CD4-positive, CD25-positive, alpha-beta regulatory T cell (primary cell): ENCODE data around the gene WNT9A. TPM values are rescaled to one million over a fixed set of nuclear protein-coding genes. Genes with fewer than 3 reads are reported as not detected.

Experiments
- ATAC-seq, 2 donors: fragments of 150-1000 bp; cut with Tn5 transposase; one replicate each; pipeline ENCODE4 v1.10.0; 2021; ENCODE audit warnings: low read depth in 2 of 2, moderate number of reproducible peaks in 2 of 2, moderate library complexity in 1 of 2
- DNase-seq, 3 donors: peaks; one replicate each; pipeline versions ENCODE4 v3.0.0 to v3.0.0-alpha.2; 2012 to 2022; ENCODE audit warnings: mixed read lengths in 1 of 3
- H3K27ac ChIP-seq: one replicate; pipeline ENCODE4 v1.7.0; 2013; ENCODE audit warnings: mild to moderate bottlenecking, low read length; ENCODE audit not compliant: insufficient read depth, poor library complexity, severe bottlenecking
- H3K27me3 ChIP-seq: one replicate; pipeline ENCODE4 v1.7.0; 2013; ENCODE audit warnings: low read length; ENCODE audit not compliant: control insufficient read depth, insufficient read depth
- H3K36me3 ChIP-seq: one replicate; pipeline ENCODE4 v1.7.0; 2013; ENCODE audit warnings: mild to moderate bottlenecking, low read length, moderate library complexity; ENCODE audit not compliant: control insufficient read depth, insufficient read depth
- H3K4me1 ChIP-seq: 2 replicates; pipeline ENCODE4 v1.7.0; 2013; ENCODE audit warnings: mild to moderate bottlenecking, low read length; ENCODE audit not compliant: insufficient read depth, control insufficient read depth, poor library complexity, severe bottlenecking
- H3K4me3 ChIP-seq: one replicate; pipeline ENCODE4 v1.7.0; 2013; ENCODE audit warnings: low read depth, mild to moderate bottlenecking, low read length, moderate library complexity
- H3K9me3 ChIP-seq, 2 experiments: 1 replicate in 1 of 2; 2 replicates in 1 of 2; pipeline ENCODE4 v1.7.0; 2013; ENCODE audit warnings: low read length in 2 of 2, mild to moderate bottlenecking in 1 of 2, moderate library complexity in 1 of 2; ENCODE audit not compliant: control insufficient read depth in 2 of 2
- H3K27ac Mint-ChIP-seq, 3 donors: one replicate each; pipeline ENCODE4 v1.8.0; 2020 to 2022; ENCODE audit warnings: mild to moderate bottlenecking in 3 of 3, mixed read lengths in 3 of 3, moderate library complexity in 2 of 3
- H3K27me3 Mint-ChIP-seq: one replicate; pipeline ENCODE4 v1.8.0; 2022; ENCODE audit warnings: mild to moderate bottlenecking, mixed read lengths
- H3K36me3 Mint-ChIP-seq: one replicate; pipeline ENCODE4 v1.8.0; 2020; ENCODE audit warnings: mixed read lengths
- H3K4me1 Mint-ChIP-seq, 4 donors: one replicate each; pipeline ENCODE4 v1.8.0; 2020 to 2022; ENCODE audit warnings: mixed read lengths in 4 of 4, mild to moderate bottlenecking in 1 of 4
- H3K4me3 Mint-ChIP-seq, 4 donors: one replicate each; pipeline ENCODE4 v1.8.0; 2020 to 2022; ENCODE audit warnings: mild to moderate bottlenecking in 4 of 4, mixed read lengths in 4 of 4, moderate library complexity in 3 of 4
- H3K9me3 Mint-ChIP-seq, 7 donors: one replicate each; pipeline ENCODE4 v1.8.0; 2020 to 2022; ENCODE audit warnings: mixed read lengths in 7 of 7, mild to moderate bottlenecking in 3 of 7, moderate library complexity in 2 of 7
- polyA plus RNA-seq, 4 donors: library from polyadenylated mRNA; unstranded; fragments of 300-500 nt; fragmentation: Illumina TruSeq; gene quantifications; one replicate each; pipeline ENCODE4 v1.2.3, GENCODE V29; 2021
- total RNA-seq: library from RNA; stranded (reverse); gene quantifications from one replicate; pipeline ENCODE4 v1.2.3, GENCODE V29; 2022

Gene WNT9A
- total and polyA plus RNA-seq, 5 donors from 2014 or later = 0.20 TPM; not detected in 4

GRCh38 chr1:227961651-227962466 lies 14.1 kb upstream of the WNT9A start:
- H3K4me3 Mint-ChIP-seq = no peak overlapping the region
- Histone ChIP-seq H3K4me3 (no peak overlapping the region), H3K27ac (no peak overlapping the region), H3K27me3 (peaks cover 14% of the 10 kb centered on the region), H3K4me1 (no peaks in the 10 kb centered on the region), H3K9me3 (no peaks in the 10 kb centered on the region), H3K36me3 (no peaks in the 10 kb centered on the region)
- DNase-seq = no peak
- peaks cover 31% of the 10 kb centered on the region for H3K27me3 Mint-ChIP-seq
- peaks cover 0 to 1% (median 0%) of the 10 kb centered on the region in 7 donors for H3K9me3 Mint-ChIP-seq
- no peaks in the 10 kb centered on the region for H3K36me3 Mint-ChIP-seq
- no peak for ATAC-seq
- no peaks in the 10 kb centered on the region for H3K4me1 Mint-ChIP-seq
- no peak overlapping the region for H3K27ac Mint-ChIP-seq

- no peak for DNase-seq
- H3K9me3 ChIP-seq = peaks cover 3 to 5% of the 10 kb centered on the region in 2 experiments
- Mint-ChIP-seq H3K9me3 (peaks cover 0 to 4% (median 0%) of the 10 kb centered on the region in 7 donors), H3K27me3 (peaks cover 56% of the 10 kb centered on the region), H3K36me3 (no peaks in the 10 kb centered on the region), H3K4me3 (no peak overlapping the region), H3K27ac (no peak overlapping the region), H3K4me1 (no peaks in the 10 kb centered on the region)
- H3K27me3 ChIP-seq = peaks cover 28% of the 10 kb centered on the region
- H3K36me3 ChIP-seq = no peaks in the 10 kb centered on the region
- H3K27ac ChIP-seq = no peak overlapping the region
- no peak overlapping the region for H3K4me3 ChIP-seq
- no peaks in the 10 kb centered on the region for H3K4me1 ChIP-seq
- no peak for ATAC-seq
Measured at GRCh38 chr1:227959325-227959860, 11.7 kb upstream of the WNT9A start.

GRCh38 chr1:227958617-227959324 lies 11.0 kb upstream of the WNT9A start:
- DNase-seq (no peak), ATAC-seq (no peak)
- H3K27me3 Mint-ChIP-seq = peaks cover 61% of the 10 kb centered on the region
- no peak overlapping the region for H3K27ac Mint-ChIP-seq
- Histone ChIP-seq H3K4me1 (no peaks in the 10 kb centered on the region), H3K27ac (no peak overlapping the region), H3K9me3 (peaks cover 5 to 6% of the 10 kb centered on the region in 2 experiments), H3K36me3 (no peaks in the 10 kb centered on the region), H3K27me3 (peaks cover 29% of the 10 kb centered on the region), H3K4me3 (no peak overlapping the region)
- no peaks in the 10 kb centered on the region for H3K4me1 Mint-ChIP-seq
- no peaks in the 10 kb centered on the region for H3K36me3 Mint-ChIP-seq
- peaks cover 0 to 4% (median 0%) of the 10 kb centered on the region in 7 donors for H3K9me3 Mint-ChIP-seq
- no peak overlapping the region for H3K4me3 Mint-ChIP-seq

- H3K4me3 ChIP-seq = no peak overlapping the region
- no peak overlapping the region for H3K27ac Mint-ChIP-seq
- H3K27me3 ChIP-seq = peaks cover 26% of the 10 kb centered on the region
- H3K4me1 Mint-ChIP-seq = no peaks in the 10 kb centered on the region
- H3K27me3 Mint-ChIP-seq = peaks cover 61% of the 10 kb centered on the region
- no peak overlapping the region for H3K27ac ChIP-seq
- peaks cover 5 to 6% of the 10 kb centered on the region in 2 experiments for H3K9me3 ChIP-seq
- no peaks in the 10 kb centered on the region for H3K36me3 Mint-ChIP-seq
- peaks cover 0 to 6% (median 0%) of the 10 kb centered on the region in 7 donors for H3K9me3 Mint-ChIP-seq
- no peak overlapping the region for H3K4me3 Mint-ChIP-seq
- ATAC-seq = no peak
- H3K36me3 ChIP-seq = no peaks in the 10 kb centered on the region
- DNase-seq = no peak
- no peaks in the 10 kb centered on the region for H3K4me1 ChIP-seq
Measured at GRCh38 chr1:227955808-227956207, 8.1 kb upstream of the WNT9A start.

GRCh38 chr1:227954163-227954850 lies 6.6 kb upstream of the WNT9A start:
- no peaks in the 10 kb centered on the region for H3K4me1 Mint-ChIP-seq
- Histone ChIP-seq H3K27me3 (peaks cover 23% of the 10 kb centered on the region), H3K27ac (no peak overlapping the region), H3K36me3 (no peaks in the 10 kb centered on the region), H3K4me1 (no peaks in the 10 kb centered on the region), H3K4me3 (no peak overlapping the region), H3K9me3 (peaks cover 5 to 6% of the 10 kb centered on the region in 2 experiments)
- ATAC-seq = no peak
- peaks cover 0 to 6% (median 0%) of the 10 kb centered on the region in 7 donors for H3K9me3 Mint-ChIP-seq
- H3K27me3 Mint-ChIP-seq = peaks cover 62% of the 10 kb centered on the region
- no peak for DNase-seq
- H3K27ac Mint-ChIP-seq = no peak overlapping the region
- no peak overlapping the region for H3K4me3 Mint-ChIP-seq
- no peaks in the 10 kb centered on the region for H3K36me3 Mint-ChIP-seq

GRCh38 chr1:227953022-227953412 lies 5.3 kb upstream of the WNT9A start:
- H3K27me3 ChIP-seq = peaks cover 21% of the 10 kb centered on the region
- H3K4me3 ChIP-seq = no peak overlapping the region
- H3K27ac ChIP-seq = no peak overlapping the region
- no peak for ATAC-seq
- no peaks in the 10 kb centered on the region for H3K36me3 ChIP-seq
- DNase-seq = no peak
- Mint-ChIP-seq H3K9me3 (peaks cover 0 to 6% (median 0%) of the 10 kb centered on the region in 7 donors), H3K27ac (no peak overlapping the region), H3K4me3 (no peak overlapping the region), H3K36me3 (no peaks in the 10 kb centered on the region), H3K4me1 (peaks cover 0 to 4% (median 0%) of the 10 kb centered on the region in 4 donors), H3K27me3 (peaks cover 62% of the 10 kb centered on the region)
- peaks cover 3% of the 10 kb centered on the region for H3K4me1 ChIP-seq
- H3K9me3 ChIP-seq = peaks cover 5 to 6% of the 10 kb centered on the region in 2 experiments

- DNase-seq = no peak
- Mint-ChIP-seq H3K27ac (no peak overlapping the region), H3K36me3 (no peaks in the 10 kb centered on the region), H3K4me3 (no peak overlapping the region), H3K27me3 (peaks cover 58% of the 10 kb centered on the region), H3K9me3 (peaks cover 0 to 6% (median 0%) of the 10 kb centered on the region in 7 donors), H3K4me1 (peaks cover 0 to 4% (median 0%) of the 10 kb centered on the region in 4 donors)
- Histone ChIP-seq H3K36me3 (no peaks in the 10 kb centered on the region), H3K4me1 (peaks cover 4% of the 10 kb centered on the region), H3K4me3 (no peak overlapping the region), H3K27me3 (peaks cover 21% of the 10 kb centered on the region), H3K9me3 (peaks cover 5 to 6% of the 10 kb centered on the region in 2 experiments), H3K27ac (no peak overlapping the region)
- ATAC-seq = no peak
Measured at GRCh38 chr1:227952374-227953021, 4.8 kb upstream of the WNT9A start.
